ENCODE results near the gene PCDHB5. TPM values are rescaled to one million over a fixed set of nuclear protein-coding genes. Genes with fewer than 3 reads are reported as not detected.
"Not testable (repeated sequence)": the region's sequence is repeated elsewhere in the genome, so short reads cannot be mapped to it uniquely, and the experiment has no call there.

PCDHB5 gene
- total RNA-seq, result under 1 TPM in 1 of 4 donors, not detected in 3; 0.18 TPM

- no peaks in the 10 kb centered on the region for H3K4me1 ChIP-seq
- no peak for TF ChIP-seq POLR2A (IDR thresholded peaks at IDR 0.05)
- TF ChIP-seq CTCF (IDR thresholded peaks at IDR 0.05), result no peak
- no peaks in the 10 kb centered on the region for H3K36me3 ChIP-seq
- DNase-seq, result no peak
- peaks cover 0 to 38% (median 0%) of the 10 kb centered on the region in 4 donors for H3K9me3 ChIP-seq
- H3K4me3 ChIP-seq, result peak within 1 kb of the TSS in 1 of 4 donors; percentile 8
- no peaks in the 10 kb centered on the region for H3K27me3 ChIP-seq
- no peak within 1 kb of the TSS for H3K27ac ChIP-seq
Observed at GRCh38 chr5:141135030-141135717, at the start of gene PCDHB5. PCDHB5 (plus strand) TSS chr5:141135206; CDS start chr5:141135435, 229 bp downstream.

GRCh38 chr5:141094481-141095262, 40.3 kb upstream of the PCDHB5 start, which contains the start of gene PCDHB2:
PCDHB2 (plus strand) TSS chr5:141094615; CDS start chr5:141094791, 176 bp downstream.
- no peaks in the 10 kb centered on the region for H3K27me3 ChIP-seq
- H3K4me3 ChIP-seq, result peak within 1 kb of the TSS in 1 of 4 donors; percentile 19
- H3K4me1 ChIP-seq, result no peaks in the 10 kb centered on the region
- DNase-seq, result no peak
- no peak within 1 kb of the TSS for H3K27ac ChIP-seq
- no peaks in the 10 kb centered on the region for H3K36me3 ChIP-seq
- H3K9me3 ChIP-seq, result peaks cover 0 to 10% (median 5%) of the 10 kb centered on the region in 4 donors
- TF ChIP-seq CTCF (IDR thresholded peaks at IDR 0.05) (no peak), POLR2A (IDR thresholded peaks at IDR 0.05) (no peak)

GRCh38 chr5:141095263-141095641, 39.8 kb upstream of the PCDHB5 start:
- H3K27me3 ChIP-seq, result no peaks in the 10 kb centered on the region
- no peak for DNase-seq
- peaks cover 0 to 10% (median 5%) of the 10 kb centered on the region in 4 donors for H3K9me3 ChIP-seq
- H3K4me3 ChIP-seq, result peak overlapping the region in 1 of 4 donors; percentile 19
- no peak overlapping the region for H3K27ac ChIP-seq
- H3K36me3 ChIP-seq, result no peaks in the 10 kb centered on the region
- H3K4me1 ChIP-seq, result no peaks in the 10 kb centered on the region
- TF ChIP-seq CTCF (IDR thresholded peaks at IDR 0.05) (no peak), POLR2A (IDR thresholded peaks at IDR 0.05) (no peak)

GRCh38 chr5:141096181-141096580, 38.8 kb upstream of the PCDHB5 start:
- H3K4me3 ChIP-seq, DNase-seq, H3K4me1 ChIP-seq, H3K27ac ChIP-seq, H3K36me3 ChIP-seq, H3K27me3 ChIP-seq: not testable (repeated sequence)
- H3K9me3 ChIP-seq, result peaks cover 0 to 10% (median 5%) of the 10 kb centered on the region in 4 donors

- H3K4me1 ChIP-seq, H3K27ac ChIP-seq, DNase-seq, H3K4me3 ChIP-seq, H3K27me3 ChIP-seq, H3K36me3 ChIP-seq: not testable (repeated sequence)
- peaks cover 0 to 11% (median 5%) of the 10 kb centered on the region in 4 donors for H3K9me3 ChIP-seq
Observed at GRCh38 chr5:141096586-141096985, 38.4 kb upstream of the PCDHB5 start.

- Histone ChIP-seq H3K4me1 (no peaks in the 10 kb centered on the region), H3K36me3 (no peaks in the 10 kb centered on the region), H3K4me3 (peak within 1 kb of the TSS in 1 of 4 donors; percentile 28), H3K9me3 (peaks cover 0 to 4% (median 0%) of the 10 kb centered on the region in 4 donors), H3K27me3 (no peaks in the 10 kb centered on the region), H3K27ac (peak within 1 kb of the TSS in 1 of 4 donors; percentile 19)
- TF ChIP-seq CTCF (IDR thresholded peaks at IDR 0.05), result peak in 2 of 6 experiments; percentile 16 to 21
- no peak for TF ChIP-seq POLR2A (IDR thresholded peaks at IDR 0.05)
- no peak for DNase-seq
Observed at GRCh38 chr5:141100243-141100805, 34.7 kb upstream of the PCDHB5 start, which contains the start of gene PCDHB3. PCDHB3 (plus strand) TSS chr5:141100473; CDS start chr5:141100650, 177 bp downstream.
